LoVo (cell line): Measurements from ENCODE around the gene CAMK2A.
A peak's percentile ranks its signal among the peaks of the same experiment; 100 is the strongest.

Experiments
- DNase-seq: peaks from one replicate; pipeline ENCODE4 v3.0.0-alpha.2; 2016; ENCODE audit warnings: low spot score

The CAMK2A gene

DNA sequence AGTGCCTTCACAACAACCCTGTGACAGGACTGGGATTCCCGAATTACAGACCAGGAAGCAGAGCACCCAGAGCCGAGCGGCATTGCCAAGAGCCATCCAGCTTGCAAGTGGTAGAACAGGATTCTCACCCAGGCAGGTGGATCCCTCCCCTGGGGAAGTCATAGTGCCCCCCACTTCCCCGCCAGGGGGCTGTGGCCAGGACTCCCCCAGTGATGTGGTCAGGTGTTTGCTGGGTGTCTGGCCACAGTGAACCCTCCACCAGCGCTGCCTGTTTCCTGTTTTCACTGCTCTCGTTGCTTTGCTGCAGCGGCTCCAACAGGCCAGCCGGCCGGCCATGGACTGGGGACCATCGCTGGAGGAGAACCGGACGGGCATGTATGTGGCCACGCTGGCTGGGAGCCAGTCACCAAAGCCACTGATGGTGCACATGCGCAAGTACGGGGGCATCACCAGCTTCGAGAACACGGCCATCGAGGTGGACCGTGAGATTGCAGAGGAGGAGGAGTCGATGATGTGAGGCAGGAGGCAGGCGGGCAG, 80.4 kb downstream of the CAMK2A start:
- no peak for DNase-seq

GRCh38 chr5:150208187-150209098, 81.1 kb downstream of the CAMK2A start:
- peak; percentile 14 for DNase-seq

GRCh38 chr5:150206779-150207115, 82.8 kb downstream of the CAMK2A start:
- DNase-seq = no peak

GRCh38 chr5:150206098-150206778, 83.3 kb downstream of the CAMK2A start:
- no peak for DNase-seq

GRCh38 chr5:150204590-150204960, 85.0 kb downstream of the CAMK2A start:
- DNase-seq = no peak

DNA sequence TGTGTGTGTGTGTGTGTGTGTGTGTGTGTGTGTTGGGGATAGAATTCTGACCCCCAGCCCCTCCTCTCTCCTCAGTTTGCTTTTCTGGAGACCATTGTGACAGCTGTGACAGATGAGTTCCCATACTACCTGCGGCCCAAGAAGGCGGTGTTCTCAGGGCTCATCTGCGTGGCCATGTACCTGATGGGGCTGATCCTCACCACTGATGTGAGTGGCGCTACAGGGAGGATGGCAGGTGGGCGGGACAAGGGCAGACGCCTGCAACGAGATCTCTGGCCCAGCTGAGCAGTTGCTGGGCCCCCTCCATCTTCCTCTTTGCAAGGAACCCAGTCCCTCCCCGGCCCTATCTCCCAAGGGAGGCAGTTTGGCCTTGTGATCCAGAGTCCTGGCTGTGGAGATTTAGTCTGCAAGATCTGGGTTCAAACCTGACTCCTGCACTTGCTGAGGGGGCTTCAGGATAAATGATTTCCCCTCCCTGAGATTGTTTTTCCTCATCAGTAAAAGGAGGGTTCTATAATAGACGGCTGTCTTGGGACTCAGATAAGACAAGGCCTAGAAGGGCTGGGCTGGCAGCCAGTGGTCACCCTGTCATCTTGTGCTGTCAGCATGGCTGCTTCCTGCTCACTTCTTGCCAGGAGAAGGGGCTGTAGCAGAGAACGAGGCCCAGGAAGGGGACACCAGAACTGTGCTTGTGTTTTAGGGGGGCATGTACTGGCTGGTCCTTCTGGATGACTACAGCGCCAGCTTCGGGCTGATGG, 85.6 kb downstream of the CAMK2A start:
- DNase-seq = no peak

DNA sequence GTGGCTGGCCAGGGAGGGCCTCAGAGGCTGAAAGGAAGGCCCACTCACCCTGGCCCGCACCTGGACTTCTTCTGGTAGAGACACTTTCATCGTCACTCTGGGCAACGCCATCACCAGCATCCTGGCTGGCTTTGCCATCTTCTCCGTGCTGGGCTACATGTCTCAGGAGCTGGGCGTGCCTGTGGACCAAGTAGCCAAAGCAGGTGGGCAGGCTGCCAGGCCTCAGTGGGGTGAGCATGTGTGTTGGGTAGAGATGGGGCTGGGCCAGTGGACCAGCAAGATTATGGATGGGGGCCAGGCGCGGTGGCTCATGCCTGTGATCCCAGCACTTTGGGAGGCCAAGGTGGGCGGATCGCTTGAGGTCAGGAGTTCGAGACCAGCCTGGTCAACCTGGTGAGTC, 87.1 kb downstream of the CAMK2A start:
- no peak for DNase-seq

- no peak for DNase-seq
Measured at GRCh38 chr5:150197476-150197875, 92.1 kb downstream of the CAMK2A start.

DNA sequence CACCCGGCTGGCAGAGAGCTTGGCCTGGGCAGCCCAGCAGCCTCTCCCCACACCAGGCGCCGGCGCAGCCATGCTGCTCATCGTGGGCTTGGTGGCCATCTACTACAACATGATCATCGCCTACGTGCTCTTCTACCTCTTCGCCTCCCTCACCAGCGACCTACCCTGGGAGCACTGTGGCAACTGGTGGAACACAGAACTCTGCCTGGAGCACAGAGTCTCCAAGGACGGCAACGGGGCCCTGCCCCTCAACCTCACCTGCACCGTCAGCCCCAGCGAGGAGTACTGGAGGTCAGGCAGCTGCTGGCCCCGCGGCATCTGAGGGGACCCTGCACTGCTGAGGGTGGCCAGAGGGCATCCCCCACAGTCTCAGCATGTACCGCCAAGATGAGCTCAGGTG, 92.6 kb downstream of the CAMK2A start:
- DNase-seq = no peak

DNA sequence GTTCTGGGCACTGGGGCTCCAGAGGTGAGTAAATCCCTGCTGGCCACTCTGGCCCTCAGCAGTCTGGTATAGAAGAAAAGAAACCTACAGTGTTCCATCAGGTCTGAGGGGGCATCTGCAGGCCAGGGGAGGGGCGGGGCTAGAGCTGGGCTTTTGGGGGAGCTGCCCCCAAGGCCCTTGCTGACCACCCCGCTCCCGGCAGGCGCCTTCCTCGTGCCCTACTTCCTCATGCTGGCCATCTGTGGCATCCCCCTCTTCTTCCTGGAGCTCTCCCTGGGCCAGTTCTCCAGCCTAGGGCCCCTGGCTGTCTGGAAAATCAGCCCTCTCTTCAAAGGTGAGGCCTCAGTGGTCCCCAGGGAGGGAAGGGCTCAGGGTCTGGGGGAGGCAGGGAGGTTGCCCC, 93.1 kb downstream of the CAMK2A start:
- no peak for DNase-seq

- no peak for DNase-seq
Measured at GRCh38 chr5:150195736-150196485, 93.7 kb downstream of the CAMK2A start.

GRCh38 chr5:150192462-150192861, 97.1 kb downstream of the CAMK2A start:
- DNase-seq = no peak

DNA sequence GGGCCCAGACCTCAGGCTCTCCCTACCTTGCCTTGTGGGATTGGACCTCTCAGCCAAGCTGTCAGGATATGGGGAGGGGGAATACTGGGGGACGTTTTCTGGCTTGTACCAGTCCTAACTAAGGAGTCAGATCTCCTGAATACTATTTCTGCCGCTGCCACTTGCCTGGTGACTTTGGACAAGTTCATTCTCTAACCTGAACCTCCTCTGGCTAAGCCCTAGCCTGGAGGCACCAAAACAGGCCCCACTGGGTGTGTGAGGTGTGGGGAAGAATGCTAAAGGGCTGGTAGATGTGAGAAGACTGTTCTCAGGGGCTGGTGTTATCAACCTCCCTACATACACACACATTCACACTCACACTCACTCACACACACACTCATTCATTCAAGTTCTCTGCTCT, 98.6 kb downstream of the CAMK2A start:
- no peak for DNase-seq

DNA sequence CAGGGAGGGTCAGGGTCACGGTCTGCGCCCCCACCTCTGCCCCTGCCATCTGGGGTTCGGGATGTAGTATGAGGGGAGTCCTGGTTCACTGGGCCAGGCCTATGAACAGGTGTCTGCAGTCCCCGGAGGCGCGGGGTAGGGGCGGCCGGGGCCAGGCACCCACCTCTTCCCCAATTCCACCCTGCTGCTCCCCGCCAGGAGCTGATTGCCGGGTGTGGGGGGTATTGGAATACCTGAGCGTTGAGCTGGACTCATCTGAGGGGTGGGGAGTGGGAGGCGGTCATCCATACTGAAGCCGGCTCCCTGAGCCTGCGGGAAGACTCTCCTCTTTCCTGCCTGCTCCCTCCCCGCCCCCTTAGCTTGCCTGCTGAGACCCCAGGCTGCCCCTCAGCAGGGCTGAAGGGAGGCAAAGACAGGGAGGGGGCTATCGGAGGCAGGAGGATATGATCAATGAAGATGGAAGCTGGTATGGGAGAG, 99.0 kb downstream of the CAMK2A start:
- DNase-seq = no peak

DNA sequence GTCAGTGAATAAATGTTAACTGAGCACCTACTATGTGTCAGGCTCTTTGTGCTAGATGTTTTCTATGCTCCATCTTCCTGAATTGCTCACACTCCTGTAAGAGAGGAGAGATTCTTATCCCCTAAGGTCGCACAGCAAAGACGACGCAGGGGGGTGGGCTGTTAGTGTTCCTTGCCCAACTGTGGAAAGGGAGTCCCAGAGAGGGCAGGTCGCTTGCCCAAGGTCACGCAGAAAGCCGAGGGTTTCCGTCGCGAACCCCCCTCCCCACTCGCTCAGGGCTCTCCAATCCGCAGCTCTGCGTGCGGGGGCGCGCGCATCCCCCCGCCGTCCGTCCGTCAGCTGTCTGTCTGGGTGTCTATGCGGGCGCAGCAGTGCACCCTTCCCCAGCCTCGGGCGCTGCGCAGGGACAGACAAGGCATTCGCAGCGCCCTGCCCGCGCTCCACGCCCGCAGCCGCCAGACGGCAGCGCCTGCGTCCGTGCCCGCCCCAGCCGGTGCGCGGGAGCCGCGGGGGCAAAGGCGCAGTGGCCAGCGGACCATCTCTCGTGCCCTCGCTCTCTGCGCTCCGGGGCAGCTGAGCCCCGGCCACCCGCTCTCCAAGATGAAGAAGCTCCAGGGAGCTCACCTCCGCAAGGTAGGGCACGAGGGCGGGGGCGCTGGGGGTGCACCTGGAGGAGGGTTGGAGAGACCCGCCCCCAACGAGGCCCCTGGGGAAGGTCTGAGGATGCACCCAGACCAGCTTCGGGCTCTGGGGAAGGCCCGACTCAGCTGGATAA, 99.7 kb downstream of the CAMK2A start, which contains the start of gene SLC6A7:
SLC6A7 (plus strand) TSS at position 335 of the 775 bp plus-strand sequence; CDS start at position 601, 266 bp downstream.
- DNase-seq = no peak

DNA sequence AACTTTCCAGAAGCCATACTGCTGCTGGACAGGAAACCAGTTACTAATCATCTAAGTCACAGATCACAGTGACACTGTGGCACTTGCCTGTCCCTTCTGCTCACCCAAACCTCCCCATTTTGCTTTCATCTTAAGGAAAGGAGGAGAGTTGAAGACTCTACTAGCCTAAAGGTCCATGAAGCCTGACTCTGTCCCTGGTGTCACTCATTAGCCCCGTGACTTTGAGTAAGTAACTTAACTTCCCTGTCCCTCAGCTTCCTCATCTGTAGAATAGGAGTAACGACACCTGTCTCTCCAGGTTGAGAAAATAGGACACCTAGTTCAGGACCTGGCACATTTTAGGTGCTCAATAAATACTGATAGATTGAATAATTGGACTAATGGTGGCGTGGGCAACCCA, 100.2 kb downstream of the CAMK2A start:
- DNase-seq = no peak

DNA sequence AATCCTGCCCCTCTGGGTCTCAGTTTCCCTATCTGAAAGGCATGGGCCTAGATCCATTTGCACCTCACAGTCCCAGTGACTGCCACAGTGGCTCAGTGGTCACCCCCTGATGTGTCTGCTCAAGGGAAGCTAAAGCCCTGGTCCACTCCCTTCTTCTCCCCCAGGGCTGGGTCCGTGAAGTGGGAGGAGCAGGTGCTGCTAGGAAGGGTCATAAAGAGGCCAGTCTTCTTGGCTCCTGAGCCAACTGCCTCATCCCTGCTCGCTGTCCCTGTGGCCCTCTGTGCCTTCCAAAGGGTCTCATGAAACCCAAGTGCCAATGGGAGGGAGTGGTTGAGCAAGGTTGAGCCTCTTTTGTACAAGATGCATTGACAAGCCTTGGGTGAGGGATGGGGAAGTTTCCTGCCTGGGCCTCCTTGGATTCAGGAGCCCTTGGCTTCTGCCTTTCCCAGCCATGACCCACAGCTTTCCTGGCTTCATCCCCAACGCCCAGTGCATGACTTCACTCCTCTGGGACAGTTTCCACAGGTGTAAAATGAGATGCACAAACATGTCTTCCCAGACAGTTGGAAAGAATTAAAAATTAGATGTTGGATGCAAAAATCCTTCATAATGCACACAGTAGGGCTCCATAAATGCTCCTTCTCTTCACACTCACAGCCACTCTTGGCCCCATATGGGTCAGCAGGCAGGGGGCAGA, 101.3 kb downstream of the CAMK2A start:
- DNase-seq = no peak

- DNase-seq = no peak
Measured at GRCh38 chr5:150186897-150187296, 102.7 kb downstream of the CAMK2A start.

- DNase-seq = peak; percentile 51
Measured at GRCh38 chr5:150186137-150186536, 103.4 kb downstream of the CAMK2A start.
